DMS153 treated with DMSO at 0.1 percent for 48 hours (cell line): ENCODE measurements around the gene PACRG.
"Not testable (repeated sequence)": the region's sequence is repeated elsewhere in the genome, so short reads cannot be mapped to it uniquely, and the experiment has no call there.

ENCODE experiments used
- DNase-seq: peaks from one replicate; lab custom pipeline; 2025; ENCODE audit not compliant: unreplicated experiment; lab: John Stamatoyannopoulos, UW

PACRG gene

GRCh38 chr6:163301726-163302635, 574.2 kb downstream of the PACRG start:
- DNase-seq, result no peak

- DNase-seq, result no peak
These were observed 575.0 kb downstream of the PACRG start for GRCh38 chr6:163302747-163303146.

GRCh38 chr6:163306000-163306399, 578.2 kb downstream of the PACRG start:
- no peak for DNase-seq

- no peak for DNase-seq
These were observed 581.1 kb downstream of the PACRG start for GRCh38 chr6:163308629-163309440.

- no peak for DNase-seq
These were observed 581.8 kb downstream of the PACRG start for GRCh38 chr6:163309491-163310026.

GRCh38 chr6:163310096-163310972, 582.6 kb downstream of the PACRG start:
- DNase-seq, result no peak

- no peak for DNase-seq
These were observed 583.2 kb downstream of the PACRG start for GRCh38 chr6:163310973-163311383.

GRCh38 chr6:163311830-163312229, 584.1 kb downstream of the PACRG start:
- DNase-seq, result no peak

GRCh38 chr6:163313566-163313965, 585.8 kb downstream of the PACRG start:
- no peak for DNase-seq

GRCh38 chr6:163313981-163314380, 586.2 kb downstream of the PACRG start:
- no peak for DNase-seq

GRCh38 chr6:163314791-163315470, 587.2 kb downstream of the PACRG start:
- no peak for DNase-seq

GRCh38 chr6:163316866-163317495, 589.2 kb downstream of the PACRG start:
- DNase-seq, result not testable (repeated sequence)

- DNase-seq, result no peak
These were observed 590.5 kb downstream of the PACRG start for GRCh38 chr6:163318071-163318786.

GRCh38 chr6:163319609-163320366, 592.0 kb downstream of the PACRG start:
- DNase-seq, result no peak

- no peak for DNase-seq
These were observed 592.6 kb downstream of the PACRG start for GRCh38 chr6:163320402-163320801.

- DNase-seq, result no peak
These were observed 593.0 kb downstream of the PACRG start for GRCh38 chr6:163320804-163321203.

GRCh38 chr6:163321717-163322116, 593.9 kb downstream of the PACRG start:
- no peak for DNase-seq

GRCh38 chr6:163323274-163323673, 595.5 kb downstream of the PACRG start:
- no peak for DNase-seq
